UCSD-AML1 (cell line): Measurements from ENCODE around the gene ADAMTS18.

Experiments
- DNase-seq: peaks from one replicate; lab custom pipeline; 2025; ENCODE audit not compliant: unreplicated experiment; lab: John Stamatoyannopoulos, UW

The ADAMTS18 gene

GRCh38 chr16:77396461-77396860 is 38.4 kb downstream of the ADAMTS18 start:
- DNase-seq, result no peak

DNA sequence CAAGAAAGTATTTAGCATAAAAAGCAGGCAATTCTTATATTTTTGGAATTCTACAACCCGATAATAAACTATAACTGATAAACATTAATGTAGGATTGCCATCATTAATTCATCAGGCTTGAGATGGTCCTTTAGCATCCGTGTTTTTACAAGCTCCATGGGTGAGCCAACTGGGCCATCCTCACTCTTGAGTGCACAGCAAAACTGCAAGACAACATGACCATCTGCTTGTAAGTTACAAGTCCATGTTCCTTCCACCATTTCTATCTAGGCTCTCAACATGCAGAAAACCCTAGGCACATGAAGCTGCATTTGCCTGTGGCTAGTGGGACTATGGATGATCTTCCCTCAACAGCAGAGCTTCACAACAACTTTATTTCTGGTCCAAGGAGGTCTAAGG is 40.1 kb downstream of the ADAMTS18 start:
- no peak for DNase-seq

DNA sequence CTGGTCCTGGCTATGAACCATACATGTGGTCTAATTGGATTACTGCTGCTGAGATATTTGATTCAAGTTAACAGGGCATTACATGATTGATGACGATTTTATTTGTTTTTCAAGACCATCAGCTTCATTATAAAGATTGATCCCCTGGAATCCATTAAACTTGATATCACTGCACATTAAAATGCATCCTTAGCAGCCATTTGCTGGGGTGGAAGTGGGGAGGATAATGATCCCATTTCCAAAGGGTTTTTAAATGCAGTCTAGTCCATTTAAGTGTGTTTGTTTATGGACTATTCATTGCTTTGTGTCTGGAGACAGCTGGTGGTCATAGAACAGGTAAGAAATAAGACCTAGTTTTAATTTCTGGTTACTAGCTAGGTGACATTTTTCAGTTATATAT is 40.9 kb downstream of the ADAMTS18 start:
- no peak for DNase-seq

- no peak for DNase-seq
These were observed 47.0 kb downstream of the ADAMTS18 start for GRCh38 chr16:77387815-77388209.

DNA sequence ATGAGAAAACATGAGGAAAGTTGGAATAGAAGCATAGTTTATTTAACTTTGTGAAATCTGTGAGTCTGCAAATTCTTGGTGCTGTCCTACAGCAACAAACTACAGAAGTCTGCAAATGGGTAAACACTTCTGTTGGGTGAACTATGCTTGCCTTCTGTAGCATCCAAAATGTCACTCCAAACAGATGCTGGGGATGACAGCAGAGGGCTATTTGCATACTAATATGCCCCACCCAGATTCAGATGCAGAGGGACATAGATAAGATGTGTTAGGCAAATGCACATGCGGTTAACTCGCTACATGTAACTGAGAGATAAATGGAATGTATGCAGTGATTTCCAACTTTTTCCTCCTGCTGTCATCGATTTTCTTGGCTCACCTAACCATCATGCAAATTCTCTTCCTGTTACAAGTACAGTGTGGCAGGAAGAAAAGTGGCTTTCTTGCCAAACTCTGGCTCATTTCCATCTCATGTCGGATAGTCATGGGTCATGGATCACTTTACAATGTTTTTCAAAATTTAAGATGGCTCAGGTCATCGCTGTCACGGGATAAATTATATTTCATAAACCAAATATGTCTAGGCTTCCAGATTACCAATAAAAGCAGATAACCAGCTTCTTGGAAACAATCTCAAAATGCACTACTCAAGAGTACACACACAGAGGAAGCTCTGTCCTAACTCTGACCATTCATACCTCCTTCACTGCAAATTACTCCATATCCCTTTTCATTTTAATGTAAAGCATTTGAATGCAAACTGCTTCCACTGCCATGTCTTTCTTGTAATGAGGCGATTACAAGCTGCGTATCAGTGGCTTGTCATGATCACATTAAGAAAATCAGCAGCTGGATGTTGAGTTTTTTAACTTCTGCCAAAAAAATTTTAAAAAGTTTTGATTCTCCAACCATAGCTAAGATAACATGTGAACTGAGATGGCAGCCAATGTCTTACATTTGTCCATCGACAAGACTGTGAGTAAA is 47.7 kb downstream of the ADAMTS18 start:
- no peak for DNase-seq

GRCh38 chr16:77385481-77385880 is 49.4 kb downstream of the ADAMTS18 start:
- DNase-seq, result no peak

GRCh38 chr16:77383606-77384187 is 51.1 kb downstream of the ADAMTS18 start:
- DNase-seq, result no peak

DNA sequence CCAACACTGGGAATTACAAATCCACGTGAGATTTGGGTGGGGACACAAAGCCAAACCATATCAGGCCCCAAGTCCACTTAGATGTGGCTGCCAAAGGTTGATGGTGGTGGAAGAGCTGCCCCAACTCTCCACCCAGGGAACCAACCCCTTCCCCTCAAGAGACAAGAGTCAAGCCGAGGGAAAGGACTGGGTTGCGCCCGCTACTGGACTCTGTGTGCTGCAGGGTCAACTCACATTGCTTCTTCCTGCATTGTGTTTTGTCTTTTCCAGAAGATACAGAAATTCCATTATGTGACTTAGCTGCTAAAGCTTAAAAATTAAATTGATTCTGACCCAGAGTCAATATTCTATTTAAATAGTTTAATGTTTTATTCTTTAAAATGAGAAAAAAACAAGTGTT is 58.5 kb downstream of the ADAMTS18 start:
- DNase-seq, result no peak

- no peak for DNase-seq
These were observed 59.4 kb downstream of the ADAMTS18 start for GRCh38 chr16:77375396-77375795.

DNA sequence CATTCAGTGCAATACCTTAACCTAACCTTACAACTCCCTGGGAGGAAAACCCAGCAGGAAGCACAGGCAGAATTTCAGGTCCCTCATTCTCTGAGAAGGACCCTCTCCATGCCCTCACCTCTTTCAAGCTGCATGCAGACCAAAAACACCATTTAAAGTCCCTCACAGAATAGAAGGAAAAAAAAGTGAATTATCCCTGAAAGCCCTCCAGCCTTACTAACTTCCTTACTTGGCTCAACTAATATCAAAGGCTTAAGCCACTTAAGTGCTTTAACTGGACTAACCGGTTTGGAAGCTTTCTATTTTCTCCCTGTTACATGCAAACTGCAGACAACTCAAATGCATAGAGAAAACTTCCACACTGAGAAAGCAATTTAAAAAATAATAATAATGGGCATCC is 60.5 kb downstream of the ADAMTS18 start:
- no peak for DNase-seq

DNA sequence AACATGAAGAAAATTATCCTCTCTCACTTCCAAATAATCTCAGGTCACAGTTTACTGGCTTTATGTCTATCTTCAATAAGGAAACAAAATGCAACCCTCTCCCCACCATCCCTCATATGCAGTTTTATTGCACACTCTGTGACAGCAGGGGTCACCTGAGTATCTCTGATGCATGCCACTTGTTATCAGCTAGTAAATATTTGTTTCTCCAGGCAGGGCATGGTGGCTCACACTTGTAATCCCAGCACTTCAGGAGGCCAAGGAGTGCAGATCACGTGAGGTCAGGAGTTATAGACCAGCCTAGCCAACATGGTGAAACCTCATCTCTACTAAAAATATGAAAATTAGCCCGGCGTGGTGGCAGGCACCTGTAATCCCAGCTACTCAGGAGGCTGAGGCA is 61.1 kb downstream of the ADAMTS18 start:
- DNase-seq, result no peak

GRCh38 chr16:77364770-77365169 is 70.1 kb downstream of the ADAMTS18 start:
- no peak for DNase-seq

- no peak for DNase-seq
These were observed 75.8 kb downstream of the ADAMTS18 start for GRCh38 chr16:77359065-77359502.

DNA sequence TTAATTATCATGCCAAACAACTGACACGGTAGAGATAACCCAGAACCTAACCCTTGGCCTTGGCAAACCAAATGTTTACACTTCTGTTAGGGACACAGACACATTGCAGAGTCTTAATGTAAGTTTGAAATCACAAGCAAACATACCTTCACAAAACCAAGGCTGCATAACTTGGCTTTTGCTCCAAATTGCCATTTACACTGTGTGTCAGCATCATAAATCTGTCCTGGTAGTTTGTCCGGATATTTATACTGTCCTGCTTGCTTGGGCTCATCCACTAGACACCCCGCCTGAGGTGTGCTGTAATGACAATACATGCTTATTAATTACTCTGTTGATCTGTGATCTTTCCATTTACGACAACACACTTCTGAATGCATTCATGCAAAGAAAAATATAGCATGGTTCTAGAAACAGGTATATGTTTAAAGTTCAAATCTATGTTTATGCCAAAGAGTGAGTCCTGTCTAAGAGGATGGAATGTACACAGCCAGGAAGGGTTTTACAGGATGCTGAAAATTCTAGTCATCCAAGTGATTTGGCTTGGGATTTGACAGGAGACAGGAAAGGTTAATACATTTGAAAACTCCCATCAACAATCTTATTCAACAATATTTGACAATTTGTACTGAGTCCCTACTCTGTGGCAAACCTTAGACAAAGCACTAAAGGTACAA is 81.1 kb downstream of the ADAMTS18 start:
- no peak for DNase-seq

DNA sequence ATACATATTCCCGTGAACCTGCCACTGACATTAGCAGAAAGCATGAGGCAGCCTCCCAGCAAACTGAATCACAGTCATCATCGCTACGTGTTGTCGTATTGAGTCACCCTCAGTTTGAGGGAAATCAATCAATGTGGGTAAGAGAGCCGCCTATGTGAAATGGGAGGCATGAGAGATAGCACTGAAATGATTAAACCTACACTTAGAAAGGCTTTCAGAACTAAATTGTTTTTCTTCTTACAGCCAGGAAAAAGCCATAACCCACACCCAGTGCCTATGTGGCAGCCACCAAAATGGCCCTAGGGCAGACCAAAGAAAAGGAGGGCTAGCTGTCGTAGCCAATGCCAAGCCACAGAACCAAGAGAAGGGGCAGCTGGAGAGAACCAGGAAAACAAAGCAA is 90.5 kb downstream of the ADAMTS18 start:
- no peak for DNase-seq

DNA sequence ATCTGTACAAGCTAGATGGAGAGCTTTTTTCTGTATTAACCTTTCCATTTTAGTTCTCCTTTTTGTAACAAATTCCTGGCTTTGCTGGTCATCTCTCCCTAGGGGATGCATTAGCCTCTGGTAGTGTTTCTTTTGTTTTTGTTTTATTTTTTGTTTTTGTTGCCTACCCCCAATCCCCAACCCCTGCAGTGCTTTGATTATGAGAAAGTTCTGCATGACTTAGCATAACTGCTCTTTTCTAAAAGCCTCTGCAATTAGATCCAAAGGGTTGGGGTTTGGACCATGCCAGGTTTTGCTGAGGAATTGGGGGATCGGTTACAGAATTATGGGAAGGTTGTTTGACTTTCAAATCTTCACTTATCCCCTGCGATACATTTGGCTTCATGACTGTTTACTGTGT is 98.2 kb downstream of the ADAMTS18 start:
- no peak for DNase-seq

GRCh38 chr16:77335652-77336234 is 99.1 kb downstream of the ADAMTS18 start:
- DNase-seq, result no peak

GRCh38 chr16:77332792-77333191 is 102.0 kb downstream of the ADAMTS18 start:
- DNase-seq, result no peak

GRCh38 chr16:77331802-77332586 is 102.8 kb downstream of the ADAMTS18 start:
- no peak for DNase-seq

DNA sequence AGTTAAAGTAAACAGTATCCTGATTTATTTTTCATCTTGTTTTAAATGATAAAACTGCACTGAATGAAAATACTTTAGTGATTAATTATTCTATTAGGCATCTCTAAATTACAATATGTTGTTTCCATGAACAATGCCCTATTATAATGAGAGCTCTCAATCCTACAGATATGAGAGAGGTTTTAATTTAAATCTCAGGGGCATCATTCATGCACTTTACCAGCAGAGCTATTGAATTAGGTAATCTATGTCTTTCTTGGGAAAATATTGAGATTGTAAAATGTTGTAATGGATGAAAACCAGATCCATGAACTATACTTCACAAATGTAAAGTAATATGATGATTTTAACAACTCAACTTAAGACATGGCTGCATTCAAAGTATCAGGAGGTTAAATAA is 103.8 kb downstream of the ADAMTS18 start:
- DNase-seq, result no peak
